Adipose tissue (tissue), 3 donors: ENCODE measurements around the gene BRD7. TPM values are rescaled to one million over a fixed set of nuclear protein-coding genes. Genes with fewer than 3 reads are reported as not detected.

Source experiments
- H3K27ac ChIP-seq: one replicate; pipeline ENCODE4 v1.5.1; 2013; ENCODE audit warnings: low read depth, low read length
- WGBS, 3 donors: extraction: QIAGEN DNeasy Blood & Tissue Kit; methylation state at CpG; one replicate each; pipeline ENCODE4 v1.1.7; 2013; 5-methylcytosine and 5-hydroxymethylcytosine counted together
- polyA plus RNA-seq, 3 donors: library from polyadenylated mRNA; stranded (reverse); fragments of 200-250 nt; gene quantifications; one replicate each; pipeline ENCODE4 v1.2.3, GENCODE V29; 2013
- donor health status: healthy with polysubstance abuse.
- donor health status: Bipolar disorder and iron deficiency.
- donor health status: healthy.

Gene BRD7
- polyA plus RNA-seq, 3 donors = 27.4 to 59.9 (median 32.0) TPM

DNA sequence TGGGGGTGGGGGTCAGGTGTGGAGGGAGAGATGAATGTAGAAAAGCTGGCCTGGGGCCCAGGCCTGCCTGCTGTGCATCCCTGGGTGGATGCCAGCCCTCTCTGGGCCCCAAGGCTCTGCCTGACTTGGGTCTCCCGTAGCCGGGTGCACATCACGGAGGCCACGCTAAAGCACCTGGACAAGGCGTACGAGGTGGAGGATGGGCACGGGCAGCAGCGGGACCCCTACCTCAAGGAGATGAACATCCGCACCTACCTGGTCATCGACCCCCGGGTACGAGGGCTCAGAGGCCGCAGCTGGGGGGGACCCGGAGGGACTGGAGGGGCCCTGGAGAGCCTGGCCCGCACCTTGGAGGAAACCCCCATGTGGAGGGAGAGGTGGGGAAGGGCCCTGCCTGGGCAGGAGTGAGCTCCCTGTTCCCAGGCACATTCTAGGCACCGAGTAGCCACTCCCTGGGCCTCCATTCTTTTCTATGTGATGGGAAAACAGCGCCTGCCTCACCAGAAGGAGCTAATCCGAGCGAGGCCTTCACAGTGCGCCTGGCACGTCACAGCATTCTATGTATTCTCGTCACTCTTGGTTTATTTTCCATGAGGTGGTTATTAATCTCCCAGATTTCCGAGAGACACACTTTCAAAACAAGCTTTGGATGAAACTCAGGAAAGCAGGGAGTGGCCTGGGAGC lies 67.7 kb downstream of the BRD7 start:
- H3K27ac ChIP-seq = no peak overlapping the region
- 87 to 92% (median 88%) methylated on average over 23 of the region's 23 CpGs for WGBS, 3 donors

DNA sequence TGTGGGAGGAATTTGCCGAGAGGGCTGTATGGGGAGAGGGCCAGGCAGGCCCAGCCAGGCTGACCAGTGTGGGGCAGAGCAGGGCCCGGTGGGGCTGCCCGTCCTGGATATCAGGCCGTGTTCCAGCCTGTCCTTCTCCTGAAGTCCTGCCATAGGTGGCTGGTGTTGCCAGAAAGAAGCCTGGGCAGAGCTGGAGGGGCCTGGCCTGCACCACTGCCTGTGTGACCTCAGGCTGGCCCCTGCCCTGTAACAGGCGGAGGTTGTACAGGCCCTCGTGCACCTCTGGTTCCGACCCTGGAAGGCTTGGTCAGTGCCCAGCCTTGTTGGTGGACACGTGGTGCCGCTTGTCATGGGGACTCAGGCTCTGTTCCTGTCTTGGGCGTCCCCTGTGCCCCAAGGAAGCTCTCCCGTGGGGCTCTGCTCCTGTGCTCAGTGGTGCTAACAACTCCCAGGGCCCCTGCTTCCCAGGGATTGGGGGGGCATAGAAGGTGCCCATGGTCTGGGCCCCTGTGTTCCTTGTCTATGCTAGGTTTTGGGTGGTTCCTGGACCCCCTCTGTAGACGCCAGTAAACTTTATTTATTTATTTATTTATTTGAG lies 69.2 kb downstream of the BRD7 start:
- no peak overlapping the region for H3K27ac ChIP-seq
- WGBS, 3 donors = 86 to 91% (median 90%) methylated on average over 12 of the region's 12 CpGs

DNA sequence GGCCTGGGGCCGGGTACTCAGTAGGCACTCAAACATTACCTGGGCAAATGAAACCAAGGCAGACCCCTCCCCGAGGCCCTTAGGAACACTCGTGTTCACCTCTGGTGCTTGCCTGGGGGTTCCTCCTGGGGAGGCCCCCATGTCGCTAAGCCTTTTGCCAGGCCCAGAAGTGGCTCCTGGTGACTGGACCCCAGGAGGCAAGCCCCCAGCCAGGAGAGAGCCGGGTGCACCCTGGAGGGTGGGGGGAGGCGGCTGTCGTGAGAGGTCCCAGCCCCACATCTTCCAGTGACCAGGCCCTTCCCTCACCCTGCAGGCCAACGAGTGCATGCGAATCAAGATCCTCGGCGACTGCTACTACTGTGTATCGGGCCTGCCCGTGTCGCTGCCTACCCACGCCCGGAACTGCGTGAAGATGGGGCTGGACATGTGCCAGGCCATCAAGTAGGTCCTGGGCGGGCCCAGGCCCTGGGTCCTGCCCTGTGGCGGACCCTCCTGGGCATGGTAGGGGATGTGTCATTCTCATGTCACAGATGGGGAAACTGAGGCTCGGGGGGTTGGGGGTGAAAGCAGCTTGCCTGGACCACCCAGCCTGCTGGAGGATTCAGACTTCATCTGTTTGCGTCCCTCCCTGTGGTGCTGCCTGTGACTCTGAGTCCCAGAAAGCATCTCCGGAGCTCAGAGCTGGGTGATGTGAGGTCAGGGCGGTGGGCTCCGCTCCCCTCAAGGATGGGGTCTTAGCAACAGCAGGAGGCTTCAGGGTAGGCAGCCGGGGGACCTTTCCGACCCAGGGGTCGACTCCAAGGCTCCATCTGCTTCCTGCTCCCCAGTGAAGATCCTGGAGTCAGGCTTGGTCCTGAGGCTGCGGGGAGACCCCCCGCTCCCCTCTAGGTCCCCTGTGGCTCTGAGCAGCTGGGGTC lies 69.9 kb downstream of the BRD7 start:
- whole genome bisulfite sequencing, 3 donors = 88 to 90% (median 89%) methylated on average over 29 of the region's 29 CpGs
- no peak overlapping the region for H3K27ac ChIP-seq

DNA sequence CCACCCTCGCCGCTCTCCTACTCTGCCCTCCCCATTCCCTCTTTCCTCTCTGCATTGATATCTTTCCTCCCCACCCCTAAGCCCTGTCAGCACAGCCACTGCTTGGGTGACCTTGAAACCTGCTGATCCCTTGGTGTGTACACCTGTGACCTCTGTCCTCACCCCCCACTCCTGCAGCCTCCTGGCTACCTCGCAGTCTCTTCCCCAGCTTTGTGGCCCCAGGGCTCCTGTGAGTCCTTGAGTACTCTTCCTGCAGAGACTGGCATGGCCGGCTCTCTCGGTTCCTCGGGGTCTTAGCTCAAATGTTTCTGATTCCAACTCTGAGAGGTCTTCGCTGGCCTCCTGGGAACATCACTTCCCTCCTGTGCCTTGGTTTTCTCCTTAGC lies 70.7 kb downstream of the BRD7 start:
- 86 to 96% (median 93%) methylated on average over 7 of the region's 7 CpGs for WGBS, 3 donors
- no peak overlapping the region for H3K27ac ChIP-seq

DNA sequence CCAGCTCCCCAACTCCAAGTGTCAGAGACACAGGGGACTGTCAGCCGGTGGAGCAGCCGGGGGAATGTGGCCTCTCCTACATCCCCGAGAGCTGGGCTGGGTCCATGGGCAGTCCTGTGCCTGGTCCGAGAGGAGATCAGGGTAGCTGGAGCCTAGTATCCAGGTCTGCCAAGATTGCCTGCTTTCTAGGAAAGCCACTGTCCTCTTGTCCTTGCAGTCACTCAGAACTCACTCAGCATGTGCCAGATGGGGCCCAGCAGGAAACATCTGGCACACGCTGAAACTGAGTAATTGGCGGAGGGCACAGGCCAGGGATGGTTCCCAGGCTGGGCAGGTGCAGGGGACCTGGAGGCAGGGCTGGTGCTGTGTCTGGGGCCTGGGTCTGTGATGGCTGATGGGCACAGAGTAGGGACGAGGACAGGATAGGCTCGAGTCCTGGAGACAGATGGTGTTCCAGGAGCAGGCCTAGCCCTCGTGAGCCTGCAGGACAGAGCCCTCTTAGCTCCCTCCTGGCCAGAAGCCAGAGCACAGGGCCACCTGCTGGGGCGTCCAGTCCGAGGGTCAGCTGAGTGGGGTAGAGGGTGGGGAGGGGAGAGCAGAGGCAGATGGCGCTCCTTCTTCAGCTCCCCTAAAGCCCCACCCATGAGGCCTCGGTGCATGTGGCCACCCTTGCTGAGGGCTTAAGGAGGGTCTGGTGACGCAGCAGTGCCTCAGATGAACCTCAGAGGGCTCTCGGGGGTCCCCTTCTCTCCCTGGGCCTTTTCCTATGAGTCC lies 71.3 kb downstream of the BRD7 start:
- WGBS, 3 donors = 66 to 76% (median 72%) methylated on average over 14 to 15 of the region's 15 CpGs
- no peak overlapping the region for H3K27ac ChIP-seq

DNA sequence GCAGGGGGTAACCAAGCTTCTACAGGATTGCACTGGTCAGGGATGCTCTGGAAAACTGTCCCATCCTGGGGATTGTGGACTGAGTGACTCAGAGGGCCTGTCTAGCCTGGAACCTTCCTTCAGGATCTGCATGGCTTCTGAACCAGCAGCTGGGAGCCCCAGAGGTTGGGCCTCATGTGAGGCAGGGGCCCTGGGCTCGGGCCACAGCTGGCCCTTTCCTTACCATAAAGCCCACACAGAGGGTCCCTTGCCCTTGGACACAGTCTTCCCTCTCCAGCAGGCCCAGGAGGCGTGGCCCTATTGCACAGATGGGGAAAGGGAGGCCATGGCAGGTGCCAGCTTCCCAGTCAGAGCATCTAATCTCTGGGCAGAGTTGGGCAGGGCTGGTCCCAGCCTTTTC lies 72.0 kb downstream of the BRD7 start:
- WGBS, 3 donors = 85 to 91% (median 89%) methylated on average over 2 of the region's 2 CpGs
- H3K27ac ChIP-seq = no peak overlapping the region

DNA sequence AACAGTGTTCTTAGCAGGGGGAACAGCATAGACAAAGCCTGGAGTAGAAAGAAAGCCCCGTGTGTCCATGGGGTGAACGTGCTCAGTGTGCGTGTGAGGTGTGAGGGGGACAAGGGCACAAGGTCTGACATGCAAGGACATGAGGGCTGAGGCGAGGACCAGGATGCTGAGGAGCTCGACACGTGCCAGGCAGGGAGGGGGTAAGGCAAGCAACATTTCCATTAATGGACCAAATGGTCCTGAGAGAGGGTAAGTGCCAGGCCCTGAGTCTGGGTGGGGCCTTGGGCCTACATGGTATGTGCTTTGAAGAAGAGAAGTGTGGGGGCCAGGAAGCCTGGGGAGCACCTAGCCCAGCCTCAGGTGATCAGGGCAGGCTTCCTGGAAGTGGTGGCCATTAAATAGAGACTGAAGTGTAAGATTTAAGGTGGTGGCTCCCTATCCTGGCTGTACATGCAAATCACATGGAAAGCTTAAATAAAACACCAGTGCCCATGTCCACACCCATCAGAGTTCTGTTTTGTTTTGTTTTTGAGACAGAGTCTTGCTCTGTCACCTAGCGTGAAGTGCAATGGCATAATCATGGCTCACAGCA lies 73.2 kb downstream of the BRD7 start:
- WGBS, 3 donors = 97 to 98% (median 98%) methylated on average over 7 of the region's 7 CpGs
- H3K27ac ChIP-seq = no peak overlapping the region

DNA sequence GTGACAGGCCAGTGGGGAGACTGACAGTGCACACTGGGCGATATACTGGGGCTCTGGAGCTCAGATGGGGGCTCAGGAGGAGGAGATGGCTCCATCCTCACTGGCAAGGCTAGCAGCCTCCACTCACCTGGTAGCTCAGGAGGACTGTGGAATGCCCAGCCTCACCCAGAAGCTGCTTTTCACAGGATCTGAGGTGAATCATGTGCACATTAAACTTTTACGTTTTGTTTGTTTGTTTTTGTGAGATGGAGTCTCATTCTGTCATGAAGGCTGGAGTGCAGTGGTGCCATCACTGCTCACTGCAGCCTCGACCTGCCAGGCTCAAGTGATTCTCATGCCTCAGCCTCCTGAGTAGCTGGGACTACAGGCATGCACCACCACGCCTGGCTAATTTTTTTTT lies 73.8 kb downstream of the BRD7 start:
- 81 to 86% (median 84%) methylated on average over 4 of the region's 4 CpGs for WGBS, 3 donors

DNA sequence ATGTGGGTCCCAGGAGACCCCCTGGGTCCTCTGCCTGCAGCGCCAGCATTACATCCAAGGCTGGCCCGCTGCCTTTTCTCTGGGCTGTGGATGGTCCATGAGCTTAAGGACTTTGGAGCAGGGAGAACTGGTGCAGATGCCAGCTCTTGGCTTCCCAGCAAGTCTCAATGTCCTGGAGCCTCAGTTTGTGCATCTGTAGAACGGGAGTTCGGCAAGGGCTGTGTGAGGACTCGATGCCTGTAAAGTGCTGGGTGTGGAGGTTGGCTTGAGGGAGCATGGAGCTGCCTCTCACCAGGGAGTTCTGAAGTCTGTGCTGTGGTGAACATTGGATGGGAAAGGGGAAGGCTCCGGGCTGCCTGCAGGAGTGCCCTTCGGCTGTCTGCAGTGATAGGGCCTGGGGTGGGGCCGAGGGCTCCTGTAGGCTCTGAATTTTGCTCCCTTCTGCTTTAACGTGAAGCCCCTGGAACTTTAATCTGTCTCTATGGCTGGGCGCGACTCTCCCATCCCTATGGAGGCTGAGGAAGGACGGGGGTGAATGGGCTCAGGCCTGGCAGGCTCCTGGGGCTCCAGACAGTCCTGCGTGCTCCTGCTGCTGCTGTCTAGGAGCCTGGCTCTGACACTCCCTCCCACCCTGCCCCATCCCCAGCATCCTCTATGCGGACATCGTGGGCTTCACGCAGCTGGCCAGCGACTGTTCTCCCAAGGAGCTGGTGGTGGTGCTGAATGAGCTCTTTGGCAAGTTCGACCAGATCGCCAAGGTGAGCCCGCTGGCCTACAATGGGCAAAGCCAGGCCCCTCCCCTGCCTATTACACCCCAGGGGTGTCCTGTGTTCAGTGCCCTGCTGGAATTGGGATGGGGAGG lies 74.6 kb downstream of the BRD7 start:
- WGBS, 3 donors = 89 to 91% (median 91%) methylated on average over 20 of the region's 20 CpGs
- H3K27ac ChIP-seq = no peak overlapping the region

More for the DNA sequence above, 73.8 kb downstream of the BRD7 start:
- no peak overlapping the region for H3K27ac ChIP-seq

DNA sequence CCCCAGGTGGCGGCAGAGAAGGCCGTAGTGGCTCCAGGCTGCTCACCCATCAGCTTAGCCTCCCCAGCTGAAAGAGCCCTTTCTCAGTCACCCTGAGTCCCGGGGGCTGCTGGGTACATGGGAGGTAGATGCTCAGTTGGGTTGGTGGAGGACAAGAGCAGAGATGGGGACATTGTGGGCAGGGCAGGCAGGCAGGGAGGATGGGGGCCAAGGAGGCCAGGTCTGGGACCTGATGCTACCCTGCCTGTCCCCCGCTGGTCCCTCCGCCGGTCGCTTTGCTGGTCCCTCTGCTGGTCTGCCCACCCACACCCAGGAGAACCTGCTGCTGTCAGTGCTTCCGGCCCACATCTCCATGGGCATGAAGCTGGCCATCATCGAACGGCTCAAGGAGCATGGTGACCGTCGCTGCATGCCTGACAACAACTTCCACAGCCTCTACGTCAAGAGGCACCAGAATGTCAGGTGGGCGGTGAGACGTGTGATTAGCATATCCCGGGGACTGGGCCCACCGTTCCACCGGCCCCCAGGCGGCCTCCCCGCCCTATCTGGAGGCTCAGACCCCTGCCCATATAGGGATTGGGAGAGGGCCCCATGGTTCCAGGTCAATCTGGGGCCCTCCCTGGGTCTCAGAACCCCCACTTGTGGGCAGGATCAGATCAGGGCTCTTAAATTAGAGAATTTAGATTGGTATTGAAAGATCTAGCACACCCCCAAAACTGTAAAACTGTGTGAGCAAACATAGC lies 75.6 kb downstream of the BRD7 start:
- no peak overlapping the region for H3K27ac ChIP-seq
- WGBS, 3 donors = 90 to 91% (median 91%) methylated on average over 20 of the region's 20 CpGs

DNA sequence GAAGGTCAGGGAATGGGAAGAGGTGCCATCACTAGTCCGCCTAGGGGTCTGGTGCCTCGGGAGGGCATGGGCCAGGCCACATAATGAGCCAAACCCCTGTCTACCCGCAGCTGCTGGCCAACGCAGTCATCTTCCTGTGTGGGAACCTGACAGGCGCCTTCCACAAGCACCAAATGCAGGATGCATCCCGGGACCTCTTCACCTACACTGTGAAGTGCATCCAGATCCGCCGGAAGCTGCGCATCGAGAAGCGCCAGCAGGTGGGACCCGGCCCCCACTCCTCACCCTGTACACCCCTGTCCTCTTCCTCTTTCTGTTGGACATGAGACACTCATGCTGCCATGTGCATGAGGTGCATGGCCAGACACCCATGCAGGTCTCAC lies 76.2 kb downstream of the BRD7 start:
- no peak overlapping the region for H3K27ac ChIP-seq
- 92 to 99% (median 92%) methylated on average over 12 of the region's 12 CpGs for WGBS, 3 donors

DNA sequence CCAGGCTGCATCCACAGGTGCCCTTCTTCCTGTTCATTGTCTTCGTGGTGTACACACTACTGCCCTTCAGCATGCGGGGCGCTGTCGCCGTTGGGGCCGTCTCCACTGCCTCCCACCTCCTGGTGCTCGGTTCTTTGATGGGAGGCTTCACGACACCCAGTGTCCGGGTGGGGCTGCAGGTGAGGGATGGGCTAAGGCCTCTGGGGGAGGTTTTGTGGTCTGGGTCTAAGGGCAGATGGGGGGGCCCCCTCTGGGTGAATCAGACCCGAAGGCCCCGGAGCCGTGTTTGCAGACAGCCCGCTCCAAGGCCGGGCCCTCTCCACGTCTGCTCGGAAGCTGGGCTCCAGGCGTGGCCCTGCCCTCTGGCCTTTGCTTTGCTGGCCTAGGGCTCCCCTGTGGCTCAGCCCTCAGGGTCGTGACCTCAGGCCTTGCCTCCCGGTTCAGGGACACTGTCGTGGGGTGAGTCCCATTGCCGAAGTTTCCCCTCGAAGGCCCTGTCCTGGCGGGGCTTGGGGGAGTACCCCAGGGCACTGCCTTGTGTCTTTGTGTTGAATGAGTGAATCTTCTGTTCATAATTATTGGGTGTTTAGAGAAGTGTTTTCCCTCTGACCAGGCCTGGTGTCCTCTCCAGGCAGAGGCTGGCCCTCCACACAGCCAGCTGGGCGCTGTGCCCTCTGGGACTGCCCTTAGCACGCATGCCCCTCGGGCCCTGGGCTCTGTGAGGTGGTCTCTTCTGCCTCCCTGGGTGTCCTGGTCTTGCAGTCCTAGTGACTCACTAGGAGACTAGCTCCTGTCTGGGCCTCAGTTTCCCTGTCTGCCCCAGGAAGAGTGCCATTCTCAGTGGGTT lies 76.8 kb downstream of the BRD7 start:
- WGBS, 3 donors = 86 to 89% (median 88%) methylated on average over 20 to 26 of the region's 26 CpGs
- no peak overlapping the region for H3K27ac ChIP-seq

DNA sequence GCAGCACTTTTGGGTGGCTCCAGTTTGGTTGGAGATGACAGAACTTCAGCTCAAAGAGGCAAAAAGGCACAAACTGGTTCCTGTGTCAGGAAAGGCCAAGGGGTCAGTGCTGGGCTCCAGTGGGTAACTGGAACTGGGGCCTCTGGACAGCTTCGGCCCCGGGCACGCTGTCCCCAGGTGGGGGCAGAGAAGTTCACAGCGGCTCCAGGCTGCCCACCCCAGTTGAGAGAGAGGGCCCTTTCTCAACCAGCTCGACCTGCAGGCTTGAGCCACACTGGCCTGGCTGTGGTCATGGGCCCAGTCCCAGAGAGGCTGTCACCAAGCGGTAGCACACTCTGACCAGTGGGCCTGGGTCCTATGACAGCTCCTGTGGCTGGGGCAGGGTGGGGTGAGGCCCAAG lies 77.9 kb downstream of the BRD7 start:
- WGBS, 3 donors = 88 to 92% (median 90%) methylated on average over 6 of the region's 6 CpGs
- no peak overlapping the region for H3K27ac ChIP-seq

DNA sequence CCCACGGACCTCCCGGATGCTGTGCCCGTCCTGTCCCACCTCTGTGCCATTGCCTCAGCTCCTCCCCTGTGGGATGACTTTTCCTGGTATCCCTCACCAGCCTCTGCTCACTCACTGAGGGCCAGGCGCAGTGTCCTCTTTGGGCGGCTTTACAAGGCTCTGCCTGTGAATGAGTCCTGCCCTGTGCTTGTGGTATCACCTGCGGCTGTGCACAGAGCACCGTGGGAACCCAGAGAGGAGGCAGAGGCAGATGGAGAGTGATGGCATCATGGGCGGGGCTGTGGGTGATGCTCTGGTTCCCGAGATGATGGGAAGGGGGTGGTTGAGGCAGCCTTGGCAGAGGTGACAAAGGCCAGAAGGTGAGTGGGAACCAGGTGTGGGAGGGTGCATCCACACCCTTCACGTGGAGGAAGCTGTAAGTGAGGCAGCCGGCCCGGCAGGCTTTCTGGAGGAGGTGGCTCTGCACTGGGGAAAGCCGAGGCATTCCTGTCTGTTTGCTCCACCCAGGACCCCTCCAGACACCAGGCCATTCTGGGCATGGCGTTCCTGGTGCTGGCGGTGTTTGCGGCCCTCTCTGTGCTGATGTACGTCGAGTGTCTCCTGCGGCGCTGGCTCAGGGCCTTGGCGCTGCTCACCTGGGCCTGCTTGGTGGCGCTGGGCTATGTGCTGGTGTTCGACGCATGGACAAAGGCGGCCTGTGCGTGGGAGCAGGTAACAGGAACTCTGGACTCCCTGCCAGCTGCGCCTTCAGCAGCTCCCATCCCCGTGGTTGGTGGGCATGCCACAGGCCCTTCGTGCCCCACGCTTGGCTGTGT lies 78.6 kb downstream of the BRD7 start:
- WGBS, 3 donors = 90 to 92% (median 91%) methylated on average over 30 of the region's 30 CpGs
- H3K27ac ChIP-seq = no peak overlapping the region

DNA sequence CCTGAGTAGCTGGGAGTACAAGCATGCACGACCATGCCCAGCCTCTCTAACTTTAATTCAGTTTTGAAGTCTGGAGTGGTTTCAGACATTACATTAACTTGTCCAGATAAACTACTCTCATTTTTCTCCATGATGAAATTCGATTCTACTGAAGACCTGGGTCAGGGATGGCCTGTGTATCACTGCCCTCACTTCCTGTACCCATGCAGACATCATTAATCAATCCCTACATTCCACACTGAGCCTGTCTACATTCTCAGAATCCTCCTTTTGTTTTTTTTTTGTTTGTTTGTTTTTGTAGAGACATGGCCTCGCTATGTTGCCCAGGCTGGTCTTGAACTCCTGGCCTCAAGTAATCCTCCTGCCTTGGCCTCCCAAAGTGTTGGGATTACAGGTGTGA lies 79.9 kb downstream of the BRD7 start:
- 73 to 89% (median 77%) methylated on average over 3 of the region's 3 CpGs for WGBS, 3 donors
- no peak overlapping the region for H3K27ac ChIP-seq
